SU-DHL-6 (cell line): ENCODE measurements around the gene SV2A.

ENCODE experiments used
- H2AFZ ChIP-seq: fragments of 200-600 bp; sonication (generic); 2 replicates; pipeline ENCODE4 v1.6.1; 2014; ENCODE audit warnings: low read depth, mild to moderate bottlenecking, moderate library complexity, mixed read lengths, antibody characterized with exemption, low read length; ENCODE audit not compliant: severe bottlenecking
- H3F3A ChIP-seq: fragments of 200-600 bp; shearing (Covaris generic); 2 replicates; pipeline ENCODE4 v1.6.0; 2016; ENCODE audit warnings: antibody characterized with exemption, mild to moderate bottlenecking; ENCODE audit not compliant: insufficient read depth
- H3K27ac ChIP-seq: fragments of 200-600 bp; sonication (generic); 2 replicates; pipeline ENCODE4 v1.5.1; 2016; ENCODE audit warnings: low read depth, mild to moderate bottlenecking, low read length, moderate library complexity, mixed read lengths
- H3K27me3 ChIP-seq: fragments of 200-600 bp; sonication (generic), shearing (Covaris generic); 2 replicates; pipeline ENCODE4 v1.6.0; 2014; ENCODE audit warnings: mild to moderate bottlenecking, low read length
- H3K36me3 ChIP-seq: fragments of 200-600 bp; sonication (generic); 2 replicates; pipeline ENCODE4 v1.6.1; 2014; ENCODE audit warnings: mild to moderate bottlenecking, low read length, mixed read lengths
- H3K4me2 ChIP-seq: fragments of 300-600, 200-600 bp; shearing (Covaris generic), sonication (generic); 2 replicates; pipeline ENCODE4 v1.6.0; 2014; ENCODE audit warnings: low read length, low read depth, mild to moderate bottlenecking; ENCODE audit not compliant: poor library complexity, severe bottlenecking
- H3K4me3 ChIP-seq: fragments of 200-600 bp; sonication (generic); 2 replicates; pipeline ENCODE4 v1.5.1; 2014; ENCODE audit warnings: antibody characterized with exemption, low read length, mild to moderate bottlenecking, mixed read lengths; ENCODE audit not compliant: insufficient read depth, poor library complexity, severe bottlenecking
- H3K79me2 ChIP-seq: fragments of 200-600 bp; sonication (generic); 2 replicates; pipeline ENCODE4 v1.6.1; 2014; ENCODE audit warnings: mild to moderate bottlenecking, low read length, moderate library complexity; ENCODE audit not compliant: insufficient read depth
- H3K9ac ChIP-seq: fragments of 200-600 bp; sonication (generic); 2 replicates; pipeline ENCODE4 v1.7.0; 2014; ENCODE audit warnings: mild to moderate bottlenecking, low read length
- H3K9me2 ChIP-seq: fragments of 200-600 bp; sonication (generic); replicated peaks from 2 replicates; pipeline ENCODE4 v1.6.1; 2014; ENCODE audit warnings: low read length; ENCODE audit not compliant: insufficient read depth
- H3K9me3 ChIP-seq: fragments of 200-600 bp; sonication (generic); 2 replicates; pipeline ENCODE4 v1.6.1; 2014; ENCODE audit warnings: low read length, mixed read lengths; ENCODE audit not compliant: insufficient read depth
- H4K20me1 ChIP-seq: fragments of 200-600 bp; sonication (generic); 2 replicates; pipeline ENCODE4 v1.6.1; 2014; ENCODE audit warnings: low read depth, mild to moderate bottlenecking, antibody characterized with exemption, low read length, moderate library complexity, mixed read lengths
- EZH2phosphoT487 ChIP-seq: fragments of 200-600 bp; sonication (generic), shearing (Covaris generic); conservative IDR thresholded peaks from 2 replicates; pipeline ENCODE4 v1.6.1; 2018; ENCODE audit warnings: mild to moderate bottlenecking, antibody characterized with exemption, low read length, moderate library complexity, mixed read lengths
- TF ChIP-seq, protein P1 (sequence below): fragments of 200-600 bp; sonication (generic); IDR thresholded peaks from one replicate; pipeline ENCODE4 v1.5.1; 2017; ENCODE audit warnings: antibody characterized with exemption, mild to moderate bottlenecking, low read length, moderate library complexity; ENCODE audit not compliant: insufficient read depth, poor library complexity, severe bottlenecking

The SV2A gene

DNA sequence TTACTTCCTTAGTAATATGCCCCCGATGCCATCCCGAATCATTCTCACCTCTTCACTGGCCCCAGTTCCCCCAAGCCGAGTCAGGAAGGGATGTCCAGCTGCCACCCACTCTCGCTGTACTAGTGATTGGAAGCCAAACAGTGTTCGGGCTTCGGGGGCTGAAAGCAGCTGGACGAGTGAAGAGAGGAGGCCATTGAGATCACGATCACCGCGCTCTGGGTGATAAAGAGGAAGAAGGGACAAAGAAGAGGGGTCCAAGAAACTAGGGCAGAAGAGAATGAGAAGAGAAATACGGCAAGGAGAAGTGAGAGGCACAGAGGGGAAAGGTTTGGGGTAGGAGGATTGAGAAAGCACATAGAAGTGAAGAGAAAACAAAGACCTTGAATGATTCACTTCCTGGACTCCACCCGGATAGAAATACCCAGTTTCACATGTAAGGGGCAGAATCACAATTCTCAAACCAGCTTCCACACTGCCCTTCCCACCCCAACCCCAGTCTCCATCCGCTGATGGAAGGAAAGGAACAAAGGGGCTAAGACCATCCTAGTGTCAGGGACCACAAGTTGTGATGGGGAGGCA, 13.7 kb upstream of the SV2A start:
- Histone ChIP-seq H2AFZ (no peak overlapping the region), H3K27me3 (no peaks in the 10 kb centered on the region), H3K9me3 (no peaks in the 10 kb centered on the region), H3F3A (peaks cover 5% of the 10 kb centered on the region; the same call in 1 of the 2 replicates), H3K27ac (no peak overlapping the region), H3K4me2 (no peak overlapping the region), H3K79me2 (peaks cover 12% of the 10 kb centered on the region), H4K20me1 (no peaks in the 10 kb centered on the region), H3K36me3 (peaks cover 2% of the 10 kb centered on the region; the same call in 1 of the 2 replicates), H3K4me3 (no peak overlapping the region), H3K9me2 (no peaks in the 10 kb centered on the region), H3K9ac (no peak overlapping the region)
- TF ChIP-seq, protein P1, sequence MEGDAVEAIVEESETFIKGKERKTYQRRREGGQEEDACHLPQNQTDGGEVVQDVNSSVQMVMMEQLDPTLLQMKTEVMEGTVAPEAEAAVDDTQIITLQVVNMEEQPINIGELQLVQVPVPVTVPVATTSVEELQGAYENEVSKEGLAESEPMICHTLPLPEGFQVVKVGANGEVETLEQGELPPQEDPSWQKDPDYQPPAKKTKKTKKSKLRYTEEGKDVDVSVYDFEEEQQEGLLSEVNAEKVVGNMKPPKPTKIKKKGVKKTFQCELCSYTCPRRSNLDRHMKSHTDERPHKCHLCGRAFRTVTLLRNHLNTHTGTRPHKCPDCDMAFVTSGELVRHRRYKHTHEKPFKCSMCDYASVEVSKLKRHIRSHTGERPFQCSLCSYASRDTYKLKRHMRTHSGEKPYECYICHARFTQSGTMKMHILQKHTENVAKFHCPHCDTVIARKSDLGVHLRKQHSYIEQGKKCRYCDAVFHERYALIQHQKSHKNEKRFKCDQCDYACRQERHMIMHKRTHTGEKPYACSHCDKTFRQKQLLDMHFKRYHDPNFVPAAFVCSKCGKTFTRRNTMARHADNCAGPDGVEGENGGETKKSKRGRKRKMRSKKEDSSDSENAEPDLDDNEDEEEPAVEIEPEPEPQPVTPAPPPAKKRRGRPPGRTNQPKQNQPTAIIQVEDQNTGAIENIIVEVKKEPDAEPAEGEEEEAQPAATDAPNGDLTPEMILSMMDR, result no peak
- TF ChIP-seq EZH2phosphoT487, result no peak

DNA sequence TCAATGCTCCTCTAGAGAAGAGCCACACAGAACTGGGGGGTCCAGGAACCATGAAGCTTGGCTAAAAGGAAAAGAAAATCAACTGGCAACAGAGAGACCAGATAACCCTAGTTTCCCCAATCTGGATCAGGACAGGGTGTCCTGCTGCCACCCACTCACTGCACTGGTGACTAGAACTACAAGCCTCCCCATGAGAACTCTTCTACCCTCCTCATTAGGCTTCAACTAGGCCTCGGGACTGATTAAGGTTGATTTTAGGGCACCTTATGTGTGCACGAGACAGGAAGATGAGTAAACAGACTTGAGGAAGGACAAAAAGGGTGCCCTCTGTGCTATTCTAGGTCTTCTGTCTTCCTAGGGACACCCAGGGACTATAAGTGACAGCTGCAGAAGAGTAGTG, 12.2 kb upstream of the SV2A start:
- H3K9ac ChIP-seq, result no peak overlapping the region
- peaks cover 10% of the 10 kb centered on the region for H3K36me3 ChIP-seq
- H3K4me3 ChIP-seq, result no peak overlapping the region
- H2AFZ ChIP-seq, result no peak overlapping the region
- no peaks in the 10 kb centered on the region for H4K20me1 ChIP-seq
- no peaks in the 10 kb centered on the region for H3K9me3 ChIP-seq
- peaks cover 16% of the 10 kb centered on the region for H3K79me2 ChIP-seq
- TF ChIP-seq EZH2phosphoT487, result no peak
- TF ChIP-seq, protein P1, result no peak
- H3K4me2 ChIP-seq, result no peak overlapping the region
- H3F3A ChIP-seq, result peaks cover 5% of the 10 kb centered on the region; the same call in 1 of the 2 replicates
- H3K9me2 ChIP-seq, result no peaks in the 10 kb centered on the region
- no peak overlapping the region for H3K27ac ChIP-seq
- no peaks in the 10 kb centered on the region for H3K27me3 ChIP-seq

DNA sequence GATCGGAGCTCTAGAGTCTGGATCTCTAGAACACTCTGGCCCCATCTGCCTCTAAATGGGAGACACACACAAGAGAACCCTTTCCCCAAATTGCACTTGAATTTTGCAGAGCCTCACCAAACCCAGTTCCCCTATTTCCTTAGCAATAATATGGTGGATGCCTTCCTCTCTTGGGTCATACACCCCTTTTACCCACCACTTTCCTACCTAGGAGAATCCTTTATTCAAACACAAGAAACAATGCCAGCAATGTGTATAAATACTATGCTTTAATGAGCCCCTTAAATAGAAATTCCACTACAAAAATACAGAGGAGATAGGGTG, 10.7 kb upstream of the SV2A start:
- peak overlapping the region; percentile 71 for H3K9ac ChIP-seq
- peak overlapping the region; percentile 93 for H3K4me3 ChIP-seq
- H4K20me1 ChIP-seq, result no peaks in the 10 kb centered on the region
- H3K27me3 ChIP-seq, result no peaks in the 10 kb centered on the region
- peak overlapping the region; percentile 90 for H3K4me2 ChIP-seq
- H2AFZ ChIP-seq, result peak overlapping the region; percentile 17
- TF ChIP-seq, protein P1, result no peak
- no peak for TF ChIP-seq EZH2phosphoT487
- H3K27ac ChIP-seq, result peak overlapping the region; percentile 74
- no peaks in the 10 kb centered on the region for H3K9me2 ChIP-seq
- no peaks in the 10 kb centered on the region for H3K9me3 ChIP-seq
- peaks cover 5% of the 10 kb centered on the region; the same call in 1 of the 2 replicates for H3F3A ChIP-seq
- H3K36me3 ChIP-seq, result peaks cover 16% of the 10 kb centered on the region
- peaks cover 16% of the 10 kb centered on the region for H3K79me2 ChIP-seq
